HepG2 (cell line): ENCODE results near the gene MTUS2. TPM values are rescaled to one million over a fixed set of nuclear protein-coding genes. Genes with fewer than 3 reads are reported as not detected.

Experiments
- ATAC-seq: fragments of 200-7000 bp; cut with Tn5 transposase; 3 replicates; pipeline ENCODE4 v1.9.1; 2020; ENCODE audit warnings: mild to moderate bottlenecking, moderate library complexity
- BruUV-seq: library from RNA; stranded (reverse); fragments of 400-500 nt; replicated peaks from 2 replicates; lab custom pipeline; 2021; lab: Mats Ljungman, UMichigan
- CTCF ChIA-PET: fragments of 300-600 bp; formaldehyde crosslinking; extraction: SDS; loops from one replicate; lab custom pipeline; 2021; ENCODE audit warnings: low total read pairs, inconsistent platforms, low intra/inter-chr PET ratio; lab: Yijun Ruan, JAX
- POLR2A ChIA-PET: fragments of 350-600 bp; sonication (Branson Sonifier 250); formaldehyde crosslinking; loops from one replicate; lab custom pipeline; 2020; ENCODE audit warnings: antibody characterized with exemption, inconsistent platforms; lab: Yijun Ruan, JAX
- DNase-seq: peaks from one replicate; pipeline ENCODE4 v3.0.0-alpha.2; 2015; ENCODE audit warnings: low spot score
- FAIRE-seq: peaks from 3 replicates; lab custom pipeline; 2011; peaks lifted over from hg19 to GRCh38; lab: Jason Lieb, UNC
- H2AFZ ChIP-seq: one replicate; pipeline ENCODE4 v1.6.1; 2011; ENCODE audit warnings: low read length, inconsistent platforms
- H3K27ac ChIP-seq: fragments of 300-600 bp; 3 replicates; pipeline ENCODE4 v1.8.0; 2011; ENCODE audit warnings: mixed run types, mild to moderate bottlenecking, mixed read lengths, low read length, inconsistent platforms; ENCODE audit not compliant: insufficient read depth; ENCODE audit errors: extremely low read length
- H3K27me3 ChIP-seq, 2 experiments: fragments of 200-600 bp in 1 of 2; 2 replicates in 1 of 2; 3 replicates in 1 of 2; pipeline versions ENCODE4 v1.6.0 to v1.8.0; 2011; ENCODE audit warnings: low read length in 2 of 2, mild to moderate bottlenecking in 2 of 2, moderate library complexity in 2 of 2, inconsistent platforms in 1 of 2; ENCODE audit not compliant: insufficient read depth in 2 of 2, control insufficient read depth in 1 of 2
- H3K36me3 ChIP-seq, 2 experiments: fragments of 200-600 bp in 1 of 2; replicated peaks in 1 of 2; 2 replicates in 1 of 2; 3 replicates in 1 of 2; pipeline versions ENCODE4 v1.5.1 to v1.8.0; 2011; ENCODE audit warnings: low read length in 2 of 2, inconsistent platforms in 1 of 2; ENCODE audit not compliant: insufficient read depth in 2 of 2, control insufficient read depth in 1 of 2
- H3K4me1 ChIP-seq: 2 replicates; pipeline ENCODE4 v1.5.1; 2012; ENCODE audit warnings: low read length, inconsistent platforms; ENCODE audit not compliant: insufficient read depth
- H3K4me2 ChIP-seq: 2 replicates; pipeline ENCODE4 v1.6.0; 2011; ENCODE audit warnings: low read depth, low read length, inconsistent platforms
- H3K4me3 ChIP-seq, 3 experiments: fragments of 200-600 bp in 1 of 3; sonication (generic), shearing (Covaris generic) in 1 of 3; replicated peaks in 1 of 3; 2 replicates each; pipeline ENCODE4 v1.5.1; 2011 to 2016; ENCODE audit warnings: low read length in 3 of 3, inconsistent platforms in 2 of 3, low read depth in 2 of 3, mild to moderate bottlenecking in 2 of 3, control low read depth in 1 of 3, mixed read lengths in 1 of 3; ENCODE audit not compliant: insufficient read depth in 1 of 3
- H3K79me2 ChIP-seq: one replicate; pipeline ENCODE4 v1.6.1; 2011; ENCODE audit warnings: low read length, inconsistent platforms; ENCODE audit not compliant: insufficient read depth
- H3K9ac ChIP-seq: 2 replicates; pipeline ENCODE4 v1.6.0; 2011; ENCODE audit warnings: mild to moderate bottlenecking, low read depth, low read length, inconsistent platforms; ENCODE audit not compliant: insufficient read depth
- H3K9me3 ChIP-seq: 2 replicates; pipeline ENCODE4 v1.5.1; 2012; ENCODE audit warnings: mild to moderate bottlenecking, low read length
- H4K20me1 ChIP-seq: 2 replicates; pipeline ENCODE4 v1.6.0; 2011; ENCODE audit warnings: inconsistent platforms, mild to moderate bottlenecking, low read length, moderate library complexity; ENCODE audit not compliant: insufficient read depth
- HIVEP1 ChIP-seq: sonication (generic); formaldehyde crosslinking; IDR thresholded peaks from 2 replicates; pipeline ENCODE4 v1.4.0; 2020; ENCODE audit warnings: mild to moderate bottlenecking, missing genetic modification reagents
- HOXA5 ChIP-seq: sonication (generic); formaldehyde crosslinking; IDR thresholded peaks from 2 replicates; pipeline ENCODE4 v1.4.0; 2020; ENCODE audit warnings: missing genetic modification reagents
- NR0B2 ChIP-seq: sonication (generic); formaldehyde crosslinking; IDR thresholded peaks from 2 replicates; pipeline ENCODE4 v1.4.0; 2020; ENCODE audit warnings: mild to moderate bottlenecking, missing genetic modification reagents
- ZKSCAN1 ChIP-seq: fragments of 150-350 bp; IDR thresholded peaks from 2 replicates; pipeline ENCODE4 v1.6.1; 2014; ENCODE audit warnings: low read length
- ZKSCAN8 ChIP-seq: IDR thresholded peaks from 2 replicates; pipeline ENCODE4 v1.6.1; 2016; ENCODE audit warnings: borderline replicate concordance, missing genetic modification reagents, missing compliant biosample characterization
- ZNF138 ChIP-seq: sonication (generic); formaldehyde crosslinking; IDR thresholded peaks from 2 replicates; pipeline ENCODE4 v1.5.0; 2020; ENCODE audit warnings: mild to moderate bottlenecking, low read depth, missing genetic modification reagents
- ZNF260 ChIP-seq: sonication (generic); formaldehyde crosslinking; IDR thresholded peaks from 2 replicates; pipeline ENCODE4 v1.4.0; 2020; ENCODE audit warnings: missing genetic modification reagents, low read depth, mild to moderate bottlenecking, borderline replicate concordance
- ZNF501 ChIP-seq: sonication (generic); formaldehyde crosslinking; IDR thresholded peaks from 2 replicates; pipeline ENCODE4 v1.5.1; 2020; ENCODE audit warnings: mild to moderate bottlenecking, moderate library complexity, missing genetic modification reagents
- ZNF639 ChIP-seq: conservative IDR thresholded peaks from 2 replicates; pipeline ENCODE4 v1.6.1; 2018; ENCODE audit warnings: missing genetic modification reagents
- ZNF788 ChIP-seq: sonication (generic); formaldehyde crosslinking; IDR thresholded peaks from 2 replicates; pipeline ENCODE4 v1.5.0; 2020; ENCODE audit warnings: mild to moderate bottlenecking, missing genetic modification reagents, borderline replicate concordance
- WGBS: methylation state at CpG from one replicate; pipeline ENCODE4 v1.1.6; 2017; ENCODE audit warnings: low lambda C conversion rate; 5-methylcytosine and 5-hydroxymethylcytosine counted together
- in situ Hi-C: cut with HindIII; loops from 2 replicates; pipeline ENCODE4 v1.10.0; 2017; ENCODE audit warnings: low pct_unique_long_range_greater_than_20kb; ENCODE audit not compliant: extremely low pct_ligation_motif_present
- intact Hi-C: fragments of 100-400 bp; cut with micrococcal nuclease; formaldehyde crosslinking; loops from one replicate; pipeline ENCODE4 v1.10.0; 2022; ENCODE audit not compliant: unreplicated experiment
- polyA plus RNA-seq, 8 experiments: library from polyadenylated mRNA; depleted of rRNA in 3 of 8; stranded (reverse) in 7 of 8; unstranded in 1 of 8; fragments of >200 nt; fragmentation: Illumina TruSeq in 4 of 8; extraction: Trizol in 4 of 8; gene quantifications; 2 replicates each; pipeline versions ENCODE4 v1.2.1 to v1.2.3, GENCODE V29; 2011 to 2016; ENCODE audit warnings: low read depth in 4 of 8, missing spikeins in 1 of 8, mixed read lengths in 1 of 8; ENCODE audit not compliant: insufficient read depth in 1 of 8
- total RNA-seq, 5 experiments: library from RNA; depleted of rRNA; stranded (reverse); fragments of >200 nt; fragmentation: Illumina TruSeq; extraction: Trizol; gene quantifications; 2 replicates each; pipeline ENCODE4 v1.2.3, GENCODE V29; 2016; ENCODE audit warnings: low read depth in 1 of 5
- TF ChIP-seq, protein P1 (sequence below): sonication (generic); formaldehyde crosslinking; IDR thresholded peaks from 2 replicates; pipeline ENCODE4 v1.8.0; 2022; ENCODE audit warnings: mild to moderate bottlenecking, missing genetic modification reagents, borderline replicate concordance

The MTUS2 gene
- total and polyA plus RNA-seq, 2 of the 13 experiments (the other 11 are each of a cell fraction or from before 2014, with no cell fraction given), result not detected

DNA sequence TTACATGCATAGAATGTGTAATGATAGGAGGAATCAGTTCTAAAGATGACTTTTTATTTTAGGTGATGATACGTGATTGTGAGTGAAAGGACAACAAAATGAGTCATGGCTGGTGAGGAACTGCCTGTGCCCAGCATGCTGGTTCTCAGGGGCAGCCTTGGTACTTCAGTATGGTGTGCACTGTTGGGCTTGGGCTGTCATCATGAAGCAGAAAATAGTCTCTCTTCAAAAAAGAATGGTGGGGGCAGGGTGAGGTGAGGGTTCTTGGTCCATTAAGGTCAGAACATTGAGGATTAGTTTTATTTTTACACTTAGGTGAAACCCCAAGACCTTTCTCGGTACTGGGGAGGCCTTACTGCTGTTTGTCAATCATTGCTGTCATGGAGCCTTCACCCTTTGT is 309.5 kb downstream of the MTUS2 start (continued):
- TF ChIP-seq, protein P1, sequence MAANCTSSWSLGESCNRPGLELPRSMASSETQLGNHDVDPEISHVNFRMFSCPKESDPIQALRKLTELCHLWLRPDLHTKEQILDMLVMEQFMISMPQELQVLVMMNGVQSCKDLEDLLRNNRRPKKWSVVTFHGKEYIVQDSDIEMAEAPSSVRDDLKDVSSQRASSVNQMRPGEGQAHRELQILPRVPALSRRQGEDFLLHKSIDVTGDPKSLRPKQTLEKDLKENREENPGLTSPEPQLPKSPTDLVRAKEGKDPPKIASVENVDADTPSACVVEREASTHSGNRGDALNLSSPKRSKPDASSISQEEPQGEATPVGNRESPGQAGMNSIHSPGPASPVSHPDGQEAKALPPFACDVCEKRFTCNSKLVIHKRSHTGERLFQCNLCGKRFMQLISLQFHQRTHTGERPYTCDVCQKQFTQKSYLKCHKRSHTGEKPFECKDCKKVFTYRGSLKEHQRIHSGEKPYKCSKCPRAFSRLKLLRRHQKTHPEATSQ (CRISPR knock-in tag), result no peak
- TF ChIP-seq NR0B2 (CRISPR knock-in tag), result no peak
- no peak for TF ChIP-seq ZNF138 (CRISPR knock-in tag)
- TF ChIP-seq ZKSCAN1, result no peak
- TF ChIP-seq, all 625 proteins: peak for 0

- no TSS peak for BruUV-seq
- TF ChIP-seq HIVEP1 (CRISPR knock-in tag) (no peak), ZNF501 (CRISPR knock-in tag) (no peak), HOXA5 (CRISPR knock-in tag) (no peak), ZKSCAN8 (no peak), ZNF639 (CRISPR knock-in tag) (no peak), ZNF260 (CRISPR knock-in tag) (no peak), ZNF788 (CRISPR knock-in tag) (no peak)
- TF ChIP-seq, all 625 proteins: peak for 0
- ATAC-seq, result no peak
- Histone ChIP-seq H3K79me2 (no peaks in the 10 kb centered on the region), H3K9ac (no peak overlapping the region), H3K36me3 (no peaks in the 10 kb centered on the region), H3K4me1 (no peaks in the 10 kb centered on the region), H3K27ac (no peak overlapping the region), H3K9me3 (peaks cover 77% of the 10 kb centered on the region), H2AFZ (no peak overlapping the region), H3K4me3 (no peak overlapping the region), H3K27me3 (no peaks in the 10 kb centered on the region), H4K20me1 (no peaks in the 10 kb centered on the region), H3K4me2 (no peak overlapping the region)
- in situ Hi-C loops (no loop called here), intact Hi-C loops (no loop called here)
- FAIRE-seq, result no peak
- no peak for DNase-seq
- ChIA-PET CTCF (no interaction called here), POLR2A (no interaction called here)
- WGBS, result no CpG with 5 or more reads among the region's 1 CpG
Observed at GRCh38 chr13:29131159-29131558, 311.0 kb downstream of the MTUS2 start.
